Measurements from ENCODE around the gene MRPL43.

MRPL43 gene

DNA sequence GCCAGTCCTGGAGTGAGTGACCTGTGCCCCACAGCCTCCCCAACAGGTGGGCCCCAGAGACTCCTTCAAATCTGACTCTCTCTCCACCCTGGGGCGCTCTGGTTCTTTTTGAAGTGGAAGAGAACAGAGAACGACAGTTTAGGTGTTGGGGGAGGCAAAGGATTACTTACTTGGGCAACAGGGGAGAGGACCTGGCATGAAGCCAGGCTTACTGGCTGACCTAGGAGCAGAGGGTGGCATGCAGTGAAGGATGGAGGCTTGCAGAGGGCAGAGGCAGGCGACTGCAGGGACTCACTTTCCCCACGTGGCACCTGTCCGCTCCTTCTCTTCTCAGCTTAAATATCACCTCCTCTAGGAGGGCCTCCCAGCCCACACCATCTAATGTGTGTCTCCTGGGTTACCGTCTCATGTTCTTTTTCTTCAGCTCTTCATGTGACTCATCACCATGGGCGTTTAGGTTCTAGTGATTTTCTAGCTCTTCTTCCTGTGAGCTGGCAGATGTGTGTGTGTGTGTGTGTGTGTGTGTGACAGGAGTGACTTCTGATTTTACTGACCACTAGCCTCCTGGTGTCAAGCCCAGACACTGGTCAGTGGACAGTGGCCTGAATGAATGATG is 27.8 kb upstream of the MRPL43 start:
- Histone ChIP-seq H3K36me3 (no peaks in the 10 kb centered on the region), H3K4me3 (ENCODE audit: low read depth, low read length) (no peak overlapping the region), H3K9me3 (no peaks in the 10 kb centered on the region), H3K4me1 (peaks cover 8% of the 10 kb centered on the region), H3K27me3 (no peaks in the 10 kb centered on the region)
- TF ChIP-seq CTCF (IDR thresholded peaks at IDR 0.05; ENCODE audit: low read depth, low read length): no peak
- DNase-seq: no peak

- Histone ChIP-seq H3K27me3 (no peaks in the 10 kb centered on the region), H3K36me3 (no peaks in the 10 kb centered on the region), H3K4me1 (peaks cover 8% of the 10 kb centered on the region), H3K4me3 (ENCODE audit: low read depth, low read length) (no peak overlapping the region), H3K9me3 (no peaks in the 10 kb centered on the region)
- DNase-seq: peak; percentile 84
- TF ChIP-seq CTCF (IDR thresholded peaks at IDR 0.05; ENCODE audit: low read depth, low read length): peak; percentile 91
Measured at GRCh38 chr10:101014230-101014884, 27.1 kb upstream of the MRPL43 start.

- no peaks in the 10 kb centered on the region for H3K36me3 ChIP-seq
- DNase-seq: no peak
- no peak for TF ChIP-seq CTCF (IDR thresholded peaks at IDR 0.05; ENCODE audit: low read depth, low read length)
- no peaks in the 10 kb centered on the region for H3K27me3 ChIP-seq
- no peaks in the 10 kb centered on the region for H3K9me3 ChIP-seq
- peaks cover 9% of the 10 kb centered on the region for H3K4me1 ChIP-seq
- H3K4me3 ChIP-seq (ENCODE audit: low read depth, low read length): no peak overlapping the region
Measured at GRCh38 chr10:101013365-101013825, 26.1 kb upstream of the MRPL43 start.

DNA sequence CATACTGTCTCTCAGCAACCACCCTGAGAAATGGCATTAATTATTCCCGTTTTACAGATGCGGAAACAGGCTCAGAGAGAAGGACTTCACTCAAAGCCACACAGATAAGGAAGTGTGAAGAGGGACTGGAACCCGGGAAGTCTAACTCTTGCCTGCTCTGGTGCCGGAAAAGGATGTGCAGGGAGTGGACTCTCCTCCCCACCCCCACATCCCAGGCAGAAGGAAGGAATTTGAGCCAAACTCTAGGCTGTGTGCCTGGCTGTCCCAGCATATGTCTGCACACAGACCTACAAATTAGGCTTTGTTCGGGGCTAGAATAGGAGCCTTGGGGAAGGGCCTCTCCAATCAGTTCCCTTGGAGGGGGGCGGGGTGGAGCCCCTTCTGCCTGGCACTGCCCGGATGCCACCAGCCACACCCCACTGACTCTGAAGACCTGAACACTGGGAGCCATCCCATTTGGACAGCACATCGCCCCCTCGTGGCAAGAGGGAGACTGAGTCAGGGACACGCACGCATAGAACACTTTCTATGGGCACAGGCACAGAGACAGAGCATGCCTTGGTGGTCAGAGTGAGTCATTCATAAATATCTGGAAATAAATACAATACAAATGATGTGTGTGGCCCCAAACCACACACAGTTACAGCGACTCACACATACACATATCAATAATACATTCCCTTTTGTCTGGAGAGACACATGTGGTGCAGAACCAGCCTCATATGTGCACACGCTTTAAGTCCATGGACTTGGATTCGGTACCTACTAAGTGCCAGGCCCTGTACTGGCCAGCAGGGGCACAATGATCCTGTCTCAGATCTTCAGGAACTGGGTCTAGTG is 25.4 kb upstream of the MRPL43 start:
- no peaks in the 10 kb centered on the region for H3K27me3 ChIP-seq
- H3K4me3 ChIP-seq (ENCODE audit: low read depth, low read length): no peak overlapping the region
- peak; percentile 87 for TF ChIP-seq CTCF (IDR thresholded peaks at IDR 0.05; ENCODE audit: low read depth, low read length)
- H3K4me1 ChIP-seq: peaks cover 13% of the 10 kb centered on the region
- H3K36me3 ChIP-seq: no peaks in the 10 kb centered on the region
- no peaks in the 10 kb centered on the region for H3K9me3 ChIP-seq
- peak; percentile 90 for DNase-seq

DNA sequence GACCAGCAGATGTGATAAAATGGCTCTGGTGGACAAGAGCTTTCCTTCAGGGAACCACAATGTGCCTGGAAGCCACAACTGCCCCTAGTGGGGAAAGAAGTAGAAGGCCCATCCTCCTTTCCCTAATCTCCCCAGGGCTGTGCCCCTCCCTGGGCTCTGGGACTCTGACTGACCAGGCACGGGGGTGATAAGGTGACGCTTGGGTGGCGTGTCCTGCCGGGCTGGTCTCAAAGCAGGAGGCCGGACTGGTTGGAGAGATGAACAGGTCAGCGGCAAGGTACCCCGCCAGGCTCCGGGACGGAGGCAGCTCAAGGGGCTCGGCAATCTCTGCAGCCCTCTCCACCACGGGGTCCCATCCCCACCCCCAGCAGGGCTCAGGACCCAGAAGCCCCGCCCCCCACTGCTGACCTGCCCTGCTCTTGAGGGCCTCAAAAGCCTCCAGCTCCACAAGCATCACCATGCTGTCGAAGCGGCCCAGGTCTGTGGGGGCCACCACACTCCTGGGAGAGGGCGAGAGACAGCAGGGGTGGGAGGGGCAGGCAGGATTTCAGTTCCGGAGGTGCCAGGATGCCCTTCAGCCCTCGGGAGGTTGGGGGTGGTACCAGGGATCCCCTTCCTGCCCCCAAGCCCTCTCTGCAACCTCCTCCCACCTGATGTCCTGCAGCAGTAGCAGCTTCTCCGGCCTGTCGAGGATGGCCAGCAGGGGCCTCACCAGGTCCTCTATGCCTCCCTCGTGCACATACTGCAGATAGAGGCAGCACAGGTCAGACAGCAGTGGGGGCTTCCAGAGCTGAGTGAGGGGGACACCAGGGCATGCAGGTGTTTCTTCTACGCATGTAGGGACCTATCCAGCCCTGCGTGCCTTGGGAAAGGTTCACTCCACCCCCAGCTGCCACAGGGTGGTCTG is 24.5 kb upstream of the MRPL43 start:
- TF ChIP-seq CTCF (IDR thresholded peaks at IDR 0.05; ENCODE audit: low read depth, low read length): peak; percentile 48
- peaks cover 18% of the 10 kb centered on the region for H3K4me1 ChIP-seq
- H3K27me3 ChIP-seq: no peaks in the 10 kb centered on the region
- no peak overlapping the region for H3K4me3 ChIP-seq (ENCODE audit: low read depth, low read length)
- H3K9me3 ChIP-seq: no peaks in the 10 kb centered on the region
- H3K36me3 ChIP-seq: peaks cover 4% of the 10 kb centered on the region; the same call in 1 of the 2 replicates
- DNase-seq: no peak
